ENCODE data around the gene CELF3. TPM values are rescaled to one million over a fixed set of nuclear protein-coding genes. Genes with fewer than 3 reads are reported as not detected.
"Not testable (repeated sequence)": the region's sequence is repeated elsewhere in the genome, so short reads cannot be mapped to it uniquely, and the experiment has no call there.

Gene CELF3
- total RNA-seq, 1 experiment from 2014 or later = not detected

DNA sequence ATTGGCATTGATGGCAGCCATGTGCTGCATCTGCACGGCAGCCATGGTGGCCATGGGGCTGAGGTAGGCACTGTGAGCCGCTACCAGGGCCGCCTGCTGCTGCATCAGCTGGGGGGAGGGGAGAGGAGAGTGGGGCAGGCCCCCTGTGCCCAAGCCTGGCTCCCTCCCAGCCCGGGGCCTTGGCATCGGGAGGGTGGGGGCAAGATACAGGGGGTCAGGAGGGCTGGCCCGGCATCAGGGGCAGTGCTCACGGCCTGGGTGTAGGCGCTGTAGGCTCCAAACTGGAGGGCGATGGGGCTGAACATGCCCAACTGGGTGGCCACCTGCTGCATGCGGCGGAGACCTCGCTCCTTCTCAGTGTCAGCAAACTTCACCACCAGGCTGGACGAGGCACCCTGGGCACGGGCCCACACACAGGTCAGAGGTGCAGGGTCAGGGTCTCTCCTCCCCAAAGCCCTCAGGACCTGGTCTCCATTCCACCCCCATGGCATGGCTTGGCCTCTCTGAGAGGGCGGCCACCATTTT, 9.0 kb downstream of the CELF3 start:
- in situ Hi-C loops (cut with HindIII; ENCODE audit: low pct_unique_long_range_greater_than_20kb, low sequenced_read_pairs) = no loop called here
- no peak for DNase-seq (ENCODE audit: low read depth, low spot score)

DNA sequence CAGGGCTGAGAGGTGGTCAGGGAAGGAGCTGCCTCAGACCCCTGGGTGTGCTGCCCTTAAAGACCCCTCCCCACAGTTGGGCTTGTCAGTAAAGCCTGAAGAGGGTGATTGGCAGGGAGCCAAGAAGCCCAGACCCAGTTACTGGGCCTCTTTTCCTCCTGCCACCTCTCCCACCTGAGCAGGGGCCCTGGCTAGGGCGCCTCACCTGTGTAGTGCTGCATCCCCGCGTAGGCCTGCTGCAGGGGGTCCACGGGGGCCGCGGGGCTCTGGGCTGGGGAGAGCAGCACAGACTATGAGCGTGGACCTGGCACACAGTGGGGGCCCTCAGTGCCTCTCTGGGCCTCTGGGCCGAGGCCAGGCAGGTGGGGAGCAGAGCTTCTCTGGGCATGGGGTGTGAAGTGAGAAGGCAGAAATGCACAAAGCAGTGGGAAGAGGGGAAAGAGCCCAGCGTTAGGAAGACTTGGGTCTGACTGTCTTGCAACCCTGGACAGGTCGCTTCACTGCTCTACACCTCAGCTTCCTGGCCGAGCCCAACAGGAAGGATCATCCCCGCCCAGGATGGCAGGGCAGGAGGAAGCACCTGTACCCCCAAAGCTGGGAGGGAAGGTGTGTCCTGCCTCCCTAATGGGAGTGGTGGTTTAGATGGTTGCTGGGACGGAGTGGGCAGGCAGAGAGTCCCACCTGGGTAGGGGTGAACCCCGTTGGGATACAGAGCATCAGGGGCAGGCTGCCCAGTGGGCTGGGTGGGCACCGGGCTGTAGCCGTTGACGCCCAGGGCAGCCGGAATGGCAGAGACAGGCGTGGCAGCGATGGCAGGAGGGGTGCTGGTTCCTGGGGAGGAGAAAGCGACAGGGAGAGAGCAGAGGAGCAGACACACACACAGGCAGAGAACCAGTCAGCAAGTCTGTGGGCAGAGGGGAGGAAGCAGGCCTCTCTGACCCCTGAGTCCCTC, 9.9 kb downstream of the CELF3 start:
- DNase-seq (ENCODE audit: low read depth, low spot score) = no peak
- in situ Hi-C loops (cut with HindIII; ENCODE audit: low pct_unique_long_range_greater_than_20kb, low sequenced_read_pairs) = no loop called here

DNA sequence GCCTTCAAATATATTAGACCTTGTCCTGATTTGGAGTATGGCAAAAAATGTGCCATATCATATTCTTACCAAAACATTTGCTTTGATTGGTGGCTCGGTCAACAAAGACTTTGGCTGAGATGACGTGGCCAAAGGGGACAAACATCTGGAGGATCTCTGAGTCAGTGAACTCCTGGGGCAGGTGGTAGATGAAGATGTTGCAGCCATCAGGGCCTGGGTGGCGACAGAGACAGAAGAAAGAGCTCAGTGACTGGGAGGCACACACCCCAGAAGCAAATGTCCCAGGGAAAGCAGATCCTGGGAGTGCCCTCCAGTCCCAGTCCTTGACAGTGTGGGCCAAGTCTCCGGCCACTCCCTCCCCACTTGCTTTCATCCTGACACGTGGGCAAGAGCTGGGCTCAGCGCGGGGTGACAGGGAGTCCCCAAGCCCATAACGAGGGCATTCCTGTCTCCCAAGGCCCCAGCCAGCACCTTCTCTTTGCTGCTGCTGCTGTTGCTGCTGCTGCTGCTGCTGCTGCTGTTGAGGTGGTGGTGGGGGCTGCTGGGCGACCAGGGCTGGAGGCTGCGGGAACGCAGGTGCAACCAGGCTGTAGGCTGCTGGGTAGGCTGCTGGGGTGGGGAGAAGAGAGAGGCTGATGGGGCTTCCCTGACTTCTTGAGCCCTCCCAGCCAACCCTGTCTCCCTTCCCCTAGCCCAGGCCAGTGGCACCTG, 10.7 kb downstream of the CELF3 start:
- in situ Hi-C loops (cut with HindIII; ENCODE audit: low pct_unique_long_range_greater_than_20kb, low sequenced_read_pairs) = no loop called here
- no peak for DNase-seq (ENCODE audit: low read depth, low spot score)

DNA sequence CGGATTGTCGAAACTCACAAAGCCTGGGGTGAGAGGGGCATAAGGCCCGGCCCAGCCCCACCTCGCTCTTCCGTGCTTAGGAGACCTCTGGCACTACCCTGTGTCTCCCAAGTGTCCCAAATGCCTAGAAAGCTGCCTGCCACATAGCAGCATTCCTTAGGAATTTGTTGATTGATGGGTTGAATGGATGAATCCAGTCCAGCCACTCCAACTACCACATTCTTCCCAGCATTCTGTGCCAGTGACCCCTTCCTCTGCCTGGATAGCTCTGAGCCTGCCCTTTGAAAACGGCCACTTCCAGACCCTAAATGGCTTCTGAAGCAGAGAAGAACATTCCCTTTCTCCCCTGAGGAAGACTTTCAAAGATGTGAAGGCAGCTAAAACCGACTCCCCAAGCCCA, 11.5 kb downstream of the CELF3 start:
- in situ Hi-C loops (cut with HindIII; ENCODE audit: low pct_unique_long_range_greater_than_20kb, low sequenced_read_pairs) = no loop called here
- no peak for DNase-seq (ENCODE audit: low read depth, low spot score)

GRCh38 chr1:151704246-151704645, 12.4 kb downstream of the CELF3 start:
- in situ Hi-C loops (cut with HindIII; ENCODE audit: low pct_unique_long_range_greater_than_20kb, low sequenced_read_pairs) = no loop called here
- no peak for DNase-seq (ENCODE audit: low read depth, low spot score)

DNA sequence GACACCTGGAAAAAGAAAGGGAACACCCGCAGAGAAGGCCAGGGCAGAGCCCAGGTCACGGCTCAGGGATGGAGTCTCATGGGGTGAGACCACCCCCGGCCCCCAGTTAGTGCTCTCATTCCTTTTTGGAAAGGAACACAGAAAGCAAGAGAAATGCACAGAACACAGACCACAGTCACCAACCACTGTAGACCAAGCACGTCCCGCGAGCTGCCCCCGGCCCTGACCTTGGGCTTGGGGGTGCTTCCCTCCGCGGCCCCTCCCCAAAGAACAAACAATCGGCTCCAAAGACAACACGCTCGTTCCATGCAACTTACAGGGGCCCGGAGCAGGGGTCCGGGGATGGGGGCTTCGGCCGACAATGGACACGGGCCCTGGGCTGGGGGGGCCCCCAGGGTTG, 12.8 kb downstream of the CELF3 start:
- no peak for DNase-seq (ENCODE audit: low read depth, low spot score)
- in situ Hi-C loops (cut with HindIII; ENCODE audit: low pct_unique_long_range_greater_than_20kb, low sequenced_read_pairs) = no loop called here

DNA sequence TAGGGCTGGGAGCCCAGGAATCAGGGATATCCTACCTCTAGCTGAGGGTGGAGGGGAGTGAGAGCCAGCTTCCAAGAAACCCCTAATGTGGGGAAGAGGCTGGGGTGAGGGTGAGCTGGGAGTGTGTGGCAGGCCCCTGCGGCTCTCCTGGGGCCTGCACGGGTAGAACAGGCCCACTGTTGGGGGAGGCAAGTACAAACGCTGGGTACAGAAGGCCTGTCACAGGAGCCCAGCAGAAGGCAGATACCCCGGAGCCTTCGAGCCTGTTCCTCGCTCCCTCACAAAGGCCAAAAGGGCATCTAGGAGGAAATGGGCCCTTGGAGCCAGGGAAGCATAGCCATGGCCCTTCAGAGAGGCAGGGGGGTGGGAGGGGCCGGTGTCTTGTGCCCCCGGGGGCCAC, 13.7 kb downstream of the CELF3 start:
- DNase-seq (ENCODE audit: low read depth, low spot score) = no peak
- in situ Hi-C loops (cut with HindIII; ENCODE audit: low pct_unique_long_range_greater_than_20kb, low sequenced_read_pairs) = no loop called here

DNA sequence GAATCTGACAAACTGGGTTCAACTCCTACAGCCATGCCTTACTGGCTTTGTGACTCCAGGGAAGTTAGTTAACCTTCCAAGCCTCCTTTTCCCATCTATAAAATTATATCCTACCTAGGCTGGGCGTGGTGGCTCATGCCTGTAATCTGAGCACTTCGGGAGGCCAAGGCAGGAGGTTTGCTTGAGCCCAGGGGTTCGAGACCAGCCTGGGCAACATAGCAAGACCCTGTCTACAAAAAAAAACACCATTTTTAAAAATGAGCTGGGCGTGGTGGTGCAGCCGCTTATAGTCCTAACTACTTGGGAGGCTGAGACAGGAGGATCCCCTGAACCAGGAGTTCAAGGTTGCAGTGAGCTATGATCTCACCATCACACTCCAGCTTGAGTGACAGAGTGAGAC, 15.1 kb downstream of the CELF3 start:
- no peak for DNase-seq (ENCODE audit: low read depth, low spot score)
- in situ Hi-C loops (cut with HindIII; ENCODE audit: low pct_unique_long_range_greater_than_20kb, low sequenced_read_pairs) = no loop called here

DNA sequence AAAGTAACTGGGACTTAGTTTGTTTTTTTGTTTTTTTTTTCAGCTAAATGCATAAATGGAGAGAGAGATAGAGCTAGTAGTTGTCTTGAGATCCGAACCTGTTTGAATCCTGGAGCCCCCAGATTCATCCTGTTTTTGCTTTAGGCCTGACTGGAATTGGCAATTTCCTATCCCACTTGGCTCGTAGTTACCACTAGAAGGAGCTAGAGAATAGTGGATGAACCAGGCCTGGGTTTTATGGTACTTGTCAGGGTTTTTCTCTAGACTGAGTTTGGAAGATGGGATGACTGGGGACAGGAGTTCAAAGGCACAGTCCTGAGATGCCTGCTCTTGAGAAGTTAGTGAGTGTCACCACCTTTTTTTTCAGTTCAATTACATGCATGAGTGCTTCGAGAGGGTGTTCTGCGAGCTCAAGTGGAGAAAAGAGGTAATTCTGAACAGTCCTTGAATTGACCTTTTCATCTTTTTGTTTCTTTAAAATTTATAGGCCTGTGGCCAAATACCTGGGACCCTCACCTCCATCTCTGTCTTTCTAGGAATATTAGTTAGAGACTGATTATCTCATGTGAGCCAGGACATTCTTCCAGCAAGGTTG, 23.4 kb downstream of the CELF3 start:
- in situ Hi-C loops (cut with HindIII; ENCODE audit: low pct_unique_long_range_greater_than_20kb, low sequenced_read_pairs) = no loop called here
- peak; percentile 78 for DNase-seq (ENCODE audit: low read depth, low spot score)

DNA sequence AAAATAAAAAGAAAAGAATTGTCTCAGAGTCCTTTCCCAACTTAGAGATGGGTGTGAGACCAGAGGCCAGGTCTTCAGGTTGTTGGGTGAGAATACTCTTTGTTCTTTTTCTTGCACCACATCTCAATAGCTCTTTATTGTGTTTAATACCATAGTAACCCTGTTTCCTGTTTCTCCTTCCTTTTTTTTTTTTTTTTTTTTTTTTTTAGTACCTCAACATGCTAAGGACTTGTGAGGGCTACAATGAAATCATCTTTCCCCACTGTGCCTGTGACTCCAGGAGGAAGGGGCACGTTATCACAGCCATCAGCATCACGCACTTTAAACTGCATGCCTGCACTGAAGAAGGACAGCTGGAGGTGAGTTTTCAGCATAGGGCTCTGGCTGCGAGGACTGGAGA, 24.4 kb downstream of the CELF3 start:
- in situ Hi-C loops (cut with HindIII; ENCODE audit: low pct_unique_long_range_greater_than_20kb, low sequenced_read_pairs) = no loop called here
- DNase-seq (ENCODE audit: low read depth, low spot score) = no peak

GRCh38 chr1:151689494-151689893, 27.1 kb downstream of the CELF3 start:
- in situ Hi-C loops (cut with HindIII; ENCODE audit: low pct_unique_long_range_greater_than_20kb, low sequenced_read_pairs) = no loop called here
- no peak for DNase-seq (ENCODE audit: low read depth, low spot score)

- in situ Hi-C loops (cut with HindIII; ENCODE audit: low pct_unique_long_range_greater_than_20kb, low sequenced_read_pairs) = no loop called here
- DNase-seq (ENCODE audit: low read depth, low spot score) = no peak
These were observed 30.0 kb downstream of the CELF3 start for GRCh38 chr1:151686561-151686960.

DNA sequence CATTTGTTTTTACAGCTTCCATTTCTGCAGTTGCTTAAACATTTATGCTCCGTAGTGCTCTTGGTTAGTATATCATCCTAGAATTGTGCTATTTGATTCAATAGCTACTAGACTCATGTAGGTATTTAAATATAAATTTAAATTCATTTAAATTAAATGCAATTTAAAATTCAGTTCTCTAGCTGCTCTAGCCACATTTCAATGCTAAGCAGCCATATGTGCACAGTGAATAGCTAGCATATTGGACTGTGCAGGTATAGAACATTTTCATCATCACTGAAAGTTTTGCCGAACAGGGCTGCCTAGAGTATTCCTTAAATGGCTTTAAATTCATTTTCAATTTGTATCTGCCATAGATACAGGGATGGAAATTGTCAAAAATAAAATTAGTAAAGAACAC, 32.5 kb downstream of the CELF3 start:
- in situ Hi-C loops (cut with HindIII; ENCODE audit: low pct_unique_long_range_greater_than_20kb, low sequenced_read_pairs) = no loop called here
- DNase-seq (ENCODE audit: low read depth, low spot score) = no peak

GRCh38 chr1:151682901-151683300, 33.7 kb downstream of the CELF3 start:
- in situ Hi-C loops (cut with HindIII; ENCODE audit: low pct_unique_long_range_greater_than_20kb, low sequenced_read_pairs); DNase-seq (ENCODE audit: low read depth, low spot score): not testable (repeated sequence)

GRCh38 chr1:151681923-151682322, 34.7 kb downstream of the CELF3 start:
- no peak for DNase-seq (ENCODE audit: low read depth, low spot score)
- in situ Hi-C loops (cut with HindIII; ENCODE audit: low pct_unique_long_range_greater_than_20kb, low sequenced_read_pairs) = no loop called here

DNA sequence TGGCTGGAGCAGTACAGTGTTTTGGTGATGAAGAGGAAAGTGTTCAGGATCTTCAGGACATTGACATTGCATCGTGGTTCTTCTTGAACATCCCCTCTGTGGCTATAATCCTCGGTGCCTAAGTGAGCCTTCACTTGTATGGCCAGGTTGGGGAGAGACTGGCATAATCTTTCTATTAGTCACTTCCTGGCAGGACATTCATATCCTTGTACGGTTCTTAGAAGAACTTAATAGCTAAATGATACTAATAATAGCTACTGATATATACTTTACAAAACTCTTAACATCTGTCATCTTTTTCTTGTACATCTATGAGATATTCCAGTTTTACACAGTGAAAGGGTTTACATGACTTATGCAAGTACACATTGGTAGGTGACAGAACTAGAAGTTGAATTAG, 35.8 kb downstream of the CELF3 start:
- in situ Hi-C loops (cut with HindIII; ENCODE audit: low pct_unique_long_range_greater_than_20kb, low sequenced_read_pairs) = no loop called here
- no peak for DNase-seq (ENCODE audit: low read depth, low spot score)

DNA sequence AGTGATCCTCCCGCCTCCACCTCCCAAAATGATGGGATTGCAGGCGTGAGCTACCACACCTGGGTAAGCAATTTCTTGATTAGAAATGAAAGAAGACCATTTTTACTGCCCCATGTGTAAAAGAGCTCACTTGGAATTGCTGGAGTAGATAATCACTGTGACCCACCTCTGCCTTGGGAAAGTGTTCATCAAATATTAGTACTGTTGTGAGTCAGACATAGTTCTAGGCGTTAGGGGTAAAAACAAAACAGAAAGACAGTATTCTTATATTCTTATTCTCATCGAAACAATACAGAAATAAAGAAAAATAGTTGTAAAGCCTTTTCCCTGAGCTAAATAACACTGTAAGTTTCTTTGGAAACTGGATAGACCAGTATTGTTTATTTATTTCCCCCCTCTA, 36.2 kb downstream of the CELF3 start:
- DNase-seq (ENCODE audit: low read depth, low spot score) = no peak
- in situ Hi-C loops (cut with HindIII; ENCODE audit: low pct_unique_long_range_greater_than_20kb, low sequenced_read_pairs) = no loop called here

- in situ Hi-C loops (cut with HindIII; ENCODE audit: low pct_unique_long_range_greater_than_20kb, low sequenced_read_pairs) = no loop called here
- no peak for DNase-seq (ENCODE audit: low read depth, low spot score)
These were observed 43.2 kb downstream of the CELF3 start for GRCh38 chr1:151673407-151673806.

All from SK-MEL-5 (cell line).